SIG-M5 (cell line): ENCODE measurements around the gene CD2.
A peak's percentile ranks its signal among the peaks of the same experiment; 100 is the strongest.

Source experiments
- DNase-seq: peaks from one replicate; lab custom pipeline; 2025; lab: John Stamatoyannopoulos, UW

Gene CD2

GRCh38 chr1:116777831-116778830 is 23.9 kb downstream of the CD2 start:
- DNase-seq, result no peak

GRCh38 chr1:116781034-116781433 is 26.8 kb downstream of the CD2 start:
- DNase-seq, result no peak

GRCh38 chr1:116785006-116785405 is 30.8 kb downstream of the CD2 start:
- DNase-seq, result no peak

GRCh38 chr1:116786049-116786448 is 31.8 kb downstream of the CD2 start:
- DNase-seq, result no peak

GRCh38 chr1:116791727-116792126 is 37.5 kb downstream of the CD2 start:
- DNase-seq, result no peak

GRCh38 chr1:116793357-116793935 is 39.2 kb downstream of the CD2 start:
- no peak for DNase-seq

GRCh38 chr1:116794371-116794770 is 40.1 kb downstream of the CD2 start:
- no peak for DNase-seq

- DNase-seq, result peak; percentile 66
These were observed 40.7 kb downstream of the CD2 start for GRCh38 chr1:116794804-116795481.

- DNase-seq, result no peak
These were observed 41.2 kb downstream of the CD2 start for GRCh38 chr1:116795482-116795829.

GRCh38 chr1:116804736-116805135 is 50.5 kb downstream of the CD2 start:
- no peak for DNase-seq

- DNase-seq, result no peak
These were observed 51.2 kb downstream of the CD2 start for GRCh38 chr1:116805398-116805797.

GRCh38 chr1:116806245-116806644 is 52.0 kb downstream of the CD2 start:
- DNase-seq, result no peak

- DNase-seq, result no peak
These were observed 52.4 kb downstream of the CD2 start for GRCh38 chr1:116806671-116807070.

GRCh38 chr1:116807394-116808199 is 53.4 kb downstream of the CD2 start:
- no peak for DNase-seq

- no peak for DNase-seq
These were observed 54.1 kb downstream of the CD2 start for GRCh38 chr1:116808200-116808847.

GRCh38 chr1:116808848-116809508 is 54.7 kb downstream of the CD2 start:
- DNase-seq, result no peak

GRCh38 chr1:116811321-116811720 is 57.1 kb downstream of the CD2 start:
- no peak for DNase-seq

GRCh38 chr1:116814926-116815723 is 60.9 kb downstream of the CD2 start:
- no peak for DNase-seq

- no peak for DNase-seq
These were observed 63.4 kb downstream of the CD2 start for GRCh38 chr1:116817582-116818064.
